Thymus (tissue), 11 donors: ENCODE measurements around the gene AIFM2. TPM values are rescaled to one million over a fixed set of nuclear protein-coding genes. Genes with fewer than 3 reads are reported as not detected.
A peak's percentile ranks its signal among the peaks of the same experiment; 100 is the strongest.

ENCODE experiments used
- DNase-seq, 9 donors: peaks; one replicate each; pipeline ENCODE4 v3.0.0-alpha.2; 2013; ENCODE audit warnings: low spot score in 9 of 9, low read depth in 6 of 9, missing footprints in 1 of 9
- H3K27ac ChIP-seq, 2 donors: one replicate each; pipeline ENCODE4 v1.5.1; 2013; ENCODE audit warnings: control low read depth in 1 of 2, low read depth in 1 of 2, low read length in 1 of 2, mild to moderate bottlenecking in 1 of 2, moderate library complexity in 1 of 2
- H3K27me3 ChIP-seq, 2 donors: one replicate each; pipeline ENCODE4 v1.5.1; 2013; ENCODE audit warnings: low read length in 1 of 2; ENCODE audit not compliant: control insufficient read depth in 2 of 2, insufficient read depth in 1 of 2
- H3K36me3 ChIP-seq, 2 donors: one replicate each; pipeline ENCODE4 v1.5.1; 2013; ENCODE audit warnings: low read length in 1 of 2, mild to moderate bottlenecking in 1 of 2, moderate library complexity in 1 of 2; ENCODE audit not compliant: control insufficient read depth in 2 of 2, insufficient read depth in 2 of 2
- H3K4me1 ChIP-seq, 2 donors: one replicate each; pipeline ENCODE4 v1.5.1; 2013; ENCODE audit warnings: low read length in 2 of 2; ENCODE audit not compliant: control insufficient read depth in 2 of 2, insufficient read depth in 2 of 2
- H3K4me3 ChIP-seq, 2 donors: one replicate each; pipeline ENCODE4 v1.5.1; 2013; ENCODE audit warnings: low read length in 2 of 2, control low read depth in 1 of 2, mild to moderate bottlenecking in 1 of 2
- H3K9me3 ChIP-seq, 2 donors: one replicate each; pipeline ENCODE4 v1.5.1; 2013; ENCODE audit warnings: low read length in 1 of 2, mild to moderate bottlenecking in 1 of 2; ENCODE audit not compliant: control insufficient read depth in 2 of 2, insufficient read depth in 1 of 2
- WGBS: extraction: QIAGEN DNeasy Blood & Tissue Kit; methylation state at CpG from one replicate; pipeline ENCODE4 v1.1.7; 2013; 5-methylcytosine and 5-hydroxymethylcytosine counted together
- polyA plus RNA-seq: library from polyadenylated mRNA; stranded (reverse); fragments of 200-250 nt; gene quantifications from one replicate; pipeline ENCODE4 v1.2.3, GENCODE V29; 2013
- total RNA-seq: library from RNA; stranded (reverse); fragments of 120-200 nt; gene quantifications from one replicate; pipeline ENCODE4 v1.2.4, GENCODE V29; 2013
- donor health status: healthy.

AIFM2 gene
- total and polyA plus RNA-seq, 2 donors: 1.5 to 7.5 TPM

DNA sequence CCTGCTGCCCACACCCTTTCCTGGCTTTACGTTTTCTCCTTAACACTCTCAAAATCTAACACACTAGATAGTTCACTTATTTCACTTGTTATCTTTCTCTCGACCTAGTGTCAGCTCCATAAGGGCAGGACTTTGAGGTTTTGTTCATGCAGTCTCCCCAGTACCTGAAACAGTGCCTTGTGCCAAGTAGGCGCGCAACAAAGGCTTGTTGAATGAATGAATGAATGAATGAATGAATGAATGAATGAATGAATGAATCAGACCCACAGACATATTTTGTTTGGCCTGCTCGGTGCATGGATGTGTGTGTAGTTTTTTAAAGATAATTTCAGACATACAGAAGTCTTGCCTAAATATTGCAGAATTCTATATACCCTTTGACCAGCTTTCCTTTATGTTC is 7.7 kb upstream of the AIFM2 start:
- peaks cover 7 to 15% of the 10 kb centered on the region in 2 donors for H3K36me3 ChIP-seq
- peaks cover 3 to 9% of the 10 kb centered on the region in 2 donors for H3K4me1 ChIP-seq
- WGBS: 87% methylated on average over 5 of the region's 5 CpGs

GRCh38 chr10:70139997-70140250 is 7.3 kb upstream of the AIFM2 start:
- Histone ChIP-seq H3K9me3 (no peaks in the 10 kb centered on the region), H3K36me3 (peaks cover 7 to 15% of the 10 kb centered on the region in 2 donors), H3K4me3 (no peak overlapping the region), H3K4me1 (peaks cover under 1 to 5% of the 10 kb centered on the region in 2 donors), H3K27ac (no peak overlapping the region), H3K27me3 (no peaks in the 10 kb centered on the region)
- DNase-seq: no peak
- 97% methylated on average over 6 of the region's 6 CpGs for WGBS

More for the DNA sequence above, 7.7 kb upstream of the AIFM2 start:
- no peak for DNase-seq
- Histone ChIP-seq H3K27ac (no peak overlapping the region), H3K27me3 (no peaks in the 10 kb centered on the region), H3K9me3 (no peaks in the 10 kb centered on the region), H3K4me3 (no peak overlapping the region)

GRCh38 chr10:70139151-70139996 is 6.7 kb upstream of the AIFM2 start:
- Histone ChIP-seq H3K27ac (no peak overlapping the region), H3K27me3 (no peaks in the 10 kb centered on the region), H3K36me3 (peaks cover 7 to 15% of the 10 kb centered on the region in 2 donors), H3K4me1 (peaks cover 0 to under 1% of the 10 kb centered on the region in 2 donors), H3K4me3 (no peak overlapping the region), H3K9me3 (no peaks in the 10 kb centered on the region)
- 97% methylated on average over 11 of the region's 11 CpGs for WGBS
- no peak for DNase-seq

GRCh38 chr10:70137927-70138883 is 5.6 kb upstream of the AIFM2 start:
- no peaks in the 10 kb centered on the region for H3K4me1 ChIP-seq
- no peaks in the 10 kb centered on the region for H3K9me3 ChIP-seq
- no peak overlapping the region for H3K27ac ChIP-seq
- WGBS: 96% methylated on average over 14 of the region's 14 CpGs
- no peak for DNase-seq
- H3K4me3 ChIP-seq: no peak overlapping the region
- H3K27me3 ChIP-seq: peaks cover 0 to 3% of the 10 kb centered on the region in 2 donors
- H3K36me3 ChIP-seq: peaks cover 7 to 9% of the 10 kb centered on the region in 2 donors

DNA sequence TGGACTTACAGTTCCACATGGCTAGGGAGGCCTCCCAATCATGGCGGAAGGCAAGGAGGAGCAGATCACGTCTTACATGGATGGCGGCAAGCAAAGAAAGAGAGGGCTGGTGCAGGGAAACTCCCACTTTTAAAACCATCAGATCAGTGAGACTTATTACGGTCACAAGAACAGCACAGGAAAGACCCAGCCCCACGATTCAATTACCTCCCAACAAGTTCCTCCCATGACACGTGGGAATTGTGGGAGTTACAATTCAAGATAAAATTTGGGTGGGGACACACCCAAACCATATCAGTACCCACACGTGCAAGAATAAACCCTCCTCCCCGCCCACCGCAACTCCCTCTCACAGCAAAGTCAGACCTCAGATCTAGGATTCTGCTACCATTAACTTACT is 4.5 kb upstream of the AIFM2 start:
- Histone ChIP-seq H3K4me1 (peaks cover 3 to 4% of the 10 kb centered on the region in 2 donors), H3K9me3 (no peaks in the 10 kb centered on the region), H3K36me3 (peaks cover 6 to 7% of the 10 kb centered on the region in 2 donors), H3K27ac (no peak overlapping the region), H3K4me3 (no peak overlapping the region), H3K27me3 (peaks cover 0 to 13% of the 10 kb centered on the region in 2 donors)
- WGBS: 96% methylated on average over 9 of the region's 9 CpGs
- DNase-seq: no peak

- Histone ChIP-seq H3K9me3 (no peaks in the 10 kb centered on the region), H3K4me3 (no peak overlapping the region), H3K36me3 (peaks cover 6 to 7% of the 10 kb centered on the region in 2 donors), H3K27me3 (peaks cover 0 to 25% of the 10 kb centered on the region in 2 donors), H3K27ac (no peak overlapping the region), H3K4me1 (peaks cover 8 to 9% of the 10 kb centered on the region in 2 donors)
- 82% methylated on average over 7 of the region's 7 CpGs for WGBS
- no peak for DNase-seq
Observed at GRCh38 chr10:70135684-70136083, 3.1 kb upstream of the AIFM2 start.

GRCh38 chr10:70135046-70135445 is 2.4 kb upstream of the AIFM2 start:
- H3K4me1 ChIP-seq: peaks cover 8 to 9% of the 10 kb centered on the region in 2 donors
- no peak overlapping the region for H3K4me3 ChIP-seq
- H3K9me3 ChIP-seq: no peaks in the 10 kb centered on the region
- 97% methylated on average over 3 of the region's 3 CpGs for WGBS
- peaks cover 6 to 7% of the 10 kb centered on the region in 2 donors for H3K36me3 ChIP-seq
- H3K27me3 ChIP-seq: peaks cover 0 to 25% of the 10 kb centered on the region in 2 donors
- H3K27ac ChIP-seq: no peak overlapping the region
- no peak for DNase-seq

- Histone ChIP-seq H3K36me3 (no peaks in the 10 kb centered on the region), H3K4me3 (peak overlapping the region in 1 of 2 donors; percentile 45), H3K9me3 (no peaks in the 10 kb centered on the region), H3K27ac (no peak overlapping the region), H3K27me3 (peaks cover 0 to 25% of the 10 kb centered on the region in 2 donors), H3K4me1 (peaks cover 8 to 9% of the 10 kb centered on the region in 2 donors)
- no peak for DNase-seq
- WGBS: 97% methylated on average over 4 of the region's 4 CpGs
Observed at GRCh38 chr10:70131560-70131937, 1.1 kb downstream of the AIFM2 start.
